Fibroblast of lung (primary cell): Measurements from ENCODE around the gene WNK1.
"Not testable (repeated sequence)": the region's sequence is repeated elsewhere in the genome, so short reads cannot be mapped to it uniquely, and the experiment has no call there.

ENCODE experiments used
- CTCF ChIP-seq, 2 donors: IDR thresholded peaks in 1 of 2; conservative IDR thresholded peaks in 1 of 2; 1 replicate in 1 of 2; 2 replicates in 1 of 2; pipeline ENCODE4 v1.5.1; 2011 to 2012; ENCODE audit warnings: low read length in 2 of 2, control low read depth in 1 of 2, inconsistent platforms in 1 of 2, low read depth in 1 of 2, mild to moderate bottlenecking in 1 of 2
- EZH2 ChIP-seq: IDR thresholded peaks from 2 replicates; pipeline ENCODE4 v1.5.1; 2012; ENCODE audit warnings: low read length, control low read depth, mild to moderate bottlenecking; ENCODE audit errors: missing control alignments

- not testable (repeated sequence) for TF ChIP-seq CTCF (conservative IDR thresholded peaks at IDR 0.05 in 1 of 2, IDR thresholded peaks at IDR 0.05 in 1 of 2; ENCODE audit: low read depth in 1 of 2, low read length in 2 of 2); EZH2
Observed at GRCh38 chr12:817456-817855, 65.1 kb downstream of the WNK1 start.
